ENCODE results near the gene STXBP6. TPM values are rescaled to one million over a fixed set of nuclear protein-coding genes. Genes with fewer than 3 reads are reported as not detected.

STXBP6 gene
- total and polyA plus RNA-seq, 10 of the 15 experiments (the other 5 are each of a cell fraction or from before 2014, with no cell fraction given): 1.2 to 47.3 (median 1.9) TPM

GRCh38 chr14:25004389-25004809 lies 45.5 kb downstream of the STXBP6 start:
- in situ Hi-C loops (cut with MboI): no loop called here
- DNase-seq (ENCODE audit: low read depth, low spot score): no peak
- intact Hi-C loops (cut with micrococcal nuclease; ENCODE audit: unreplicated experiment): loop anchor here (1.0 to 2.0 kb wide), 4 partner anchors 22 to 64 kb away; no protein-coding TSS in a partner anchor
- H3K4me3 ChIP-seq: no peak overlapping the region
- H3K9me3 ChIP-seq (replicated peaks; ENCODE audit: control insufficient read depth, insufficient read depth, low read length): no peaks in the 10 kb centered on the region
- ChIA-PET SMC1A (ENCODE audit: uncharacterized antibody, unreplicated experiment) (interaction anchor here (0.9 to 17.5 kb wide), 17 partner anchors 8 to 311 kb away, joined by 4 to 172 read pairs (median 6); no protein-coding TSS in a partner anchor), POLR2A (interaction anchor here (0.5 to 0.9 kb wide), 5 partner anchors 9 to 42 kb away, joined by 3 to 4 read pairs (median 3); no protein-coding TSS in a partner anchor), RAD21 (ENCODE audit: unreplicated experiment) (interaction anchor here (0.7 to 4.3 kb wide), 9 partner anchors 11 to 198 kb away, joined by 3 to 32 read pairs (median 5); no protein-coding TSS in a partner anchor), CTCF (interaction anchor here (0.6 to 2.4 kb wide), 10 partner anchors 10 to 314 kb away, joined by 3 to 12 read pairs (median 4); no protein-coding TSS in a partner anchor)
- no peaks in the 10 kb centered on the region for H3K27me3 ChIP-seq (replicated peaks in 1 of 2; ENCODE audit: control insufficient read depth in 2 of 2, insufficient read depth in 2 of 2, low read length in 1 of 2)
- H3K36me3 ChIP-seq (ENCODE audit: control insufficient read depth in 2 of 2, insufficient read depth in 2 of 2, low read length in 1 of 2): no peaks in the 10 kb centered on the region
- no peaks in the 10 kb centered on the region for H4K20me1 ChIP-seq (ENCODE audit: control insufficient read depth, insufficient read depth)
- no TSS peak for BruUV-seq (replicated peaks)
- no peak overlapping the region for H2AFZ ChIP-seq (ENCODE audit: control insufficient read depth, low read depth, low read length)
- H3K27ac ChIP-seq (ENCODE audit: control insufficient read depth, insufficient read depth): no peak overlapping the region
- 59% methylated on average over 1 of the region's 1 CpG for WGBS (ENCODE audit: insufficient coverage, insufficient replicate concordance, low lambda C conversion rate, missing lambda C conversion rate)
- no peak overlapping the region for H3K9ac ChIP-seq (ENCODE audit: control insufficient read depth, insufficient read depth, low read length)
- no peaks in the 10 kb centered on the region for H3K79me2 ChIP-seq (ENCODE audit: control insufficient read depth, insufficient read depth, low read length)
- no peak for FAIRE-seq
- H3K4me1 ChIP-seq (ENCODE audit: control insufficient read depth, insufficient read depth, low read length): no peaks in the 10 kb centered on the region
- no peak overlapping the region for H3K4me2 ChIP-seq (ENCODE audit: control insufficient read depth, insufficient read depth)
- peak; percentile 81 for ATAC-seq
- no peak for TF ChIP-seq TARDBP (IDR thresholded peaks at IDR 0.05; ENCODE audit: borderline replicate concordance)
- TF ChIP-seq PAX5 (IDR thresholded peaks at IDR 0.05; ENCODE audit: borderline replicate concordance, low read depth, low read length): 0 out of 2 replicates have a peak, but pooled peaks have one; percentile 12
- no peak for TF ChIP-seq TCF12 (IDR thresholded peaks at IDR 0.05; ENCODE audit: low read depth, low read length)
- no peak for TF ChIP-seq ZZZ3 (IDR thresholded peaks at IDR 0.05; ENCODE audit: control insufficient read depth, insufficient read length, low read depth)
- no peak for TF ChIP-seq CTCF (IDR thresholded peaks at IDR 0.05 in 2 of 3, conservative IDR thresholded peaks at IDR 0.05 in 1 of 3; ENCODE audit: control insufficient read depth in 2 of 3, extremely low read depth in 1 of 3, insufficient read depth in 1 of 3, low read depth in 3 of 3, low read length in 3 of 3)
- TF ChIP-seq SMAD5 (IDR thresholded peaks at IDR 0.05; ENCODE audit: low read depth): no peak
- TF ChIP-seq ELK1 (IDR thresholded peaks at IDR 0.05; ENCODE audit: low read depth, low read length): no peak
- no peak for TF ChIP-seq NFYB (IDR thresholded peaks at IDR 0.05; ENCODE audit: insufficient read depth, low read depth, low read length)
- TF ChIP-seq ESRRA (IDR thresholded peaks at IDR 0.05; ENCODE audit: low read length): no peak
- no peak for TF ChIP-seq SP1 (IDR thresholded peaks at IDR 0.05; ENCODE audit: low read depth, low read length)
- TF ChIP-seq STAT3 (IDR thresholded peaks at IDR 0.05; ENCODE audit: low read depth, low read length): no peak
- TF ChIP-seq IKZF1 (conservative IDR thresholded peaks at IDR 0.05): peak; percentile 42
- TF ChIP-seq BCL11A (IDR thresholded peaks at IDR 0.05; ENCODE audit: low read depth, low read length): 0 out of 2 replicates have a peak, but pooled peaks have one; percentile 33
- TF ChIP-seq NR2C1 (IDR thresholded peaks at IDR 0.05): no peak
- TF ChIP-seq TAF1 (IDR thresholded peaks at IDR 0.05; ENCODE audit: borderline replicate concordance, low read depth, low read length): no peak
- no peak for TF ChIP-seq ASH2L (IDR thresholded peaks at IDR 0.05; ENCODE audit: borderline replicate concordance, low read depth)
- TF ChIP-seq ZNF217 (IDR thresholded peaks at IDR 0.05): peak; percentile 41; the same call in 1 of the 2 replicates
- peak in 1 of 2 experiments; percentile 65; a peak in 1 of 4 replicates for TF ChIP-seq EP300 (IDR thresholded peaks at IDR 0.05; ENCODE audit: borderline replicate concordance in 1 of 2, control insufficient read depth in 1 of 2, low read depth in 2 of 2, low read length in 2 of 2)
- peak; percentile 54 to 60; a peak in 3 of 4 replicates for TF ChIP-seq IKZF2 (IDR thresholded peaks at IDR 0.05)
- TF ChIP-seq KLF5 (IDR thresholded peaks at IDR 0.05; ENCODE audit: partially characterized antibody): no peak
- TF ChIP-seq LARP7 (IDR thresholded peaks at IDR 0.05): no peak
- no peak for TF ChIP-seq PAX8 (IDR thresholded peaks at IDR 0.05)
- TF ChIP-seq YBX1 (IDR thresholded peaks at IDR 0.05): no peak
- TF ChIP-seq PML (IDR thresholded peaks at IDR 0.05; ENCODE audit: low read length): no peak
- TF ChIP-seq RFX5 (IDR thresholded peaks at IDR 0.05; ENCODE audit: low read depth, low read length): no peak
- peak; percentile 91 for TF ChIP-seq ZNF24 (IDR thresholded peaks at IDR 0.05)
